CD4-positive, alpha-beta T cell treated with Interleukin-17A for 4 hours (primary cell): Measurements from ENCODE around the gene DBH.

Source experiments
- DNase-seq: peaks from one replicate; pipeline ENCODE4 v3.0.0-alpha.2; 2020; ENCODE audit warnings: mixed read lengths

The DBH gene

DNA sequence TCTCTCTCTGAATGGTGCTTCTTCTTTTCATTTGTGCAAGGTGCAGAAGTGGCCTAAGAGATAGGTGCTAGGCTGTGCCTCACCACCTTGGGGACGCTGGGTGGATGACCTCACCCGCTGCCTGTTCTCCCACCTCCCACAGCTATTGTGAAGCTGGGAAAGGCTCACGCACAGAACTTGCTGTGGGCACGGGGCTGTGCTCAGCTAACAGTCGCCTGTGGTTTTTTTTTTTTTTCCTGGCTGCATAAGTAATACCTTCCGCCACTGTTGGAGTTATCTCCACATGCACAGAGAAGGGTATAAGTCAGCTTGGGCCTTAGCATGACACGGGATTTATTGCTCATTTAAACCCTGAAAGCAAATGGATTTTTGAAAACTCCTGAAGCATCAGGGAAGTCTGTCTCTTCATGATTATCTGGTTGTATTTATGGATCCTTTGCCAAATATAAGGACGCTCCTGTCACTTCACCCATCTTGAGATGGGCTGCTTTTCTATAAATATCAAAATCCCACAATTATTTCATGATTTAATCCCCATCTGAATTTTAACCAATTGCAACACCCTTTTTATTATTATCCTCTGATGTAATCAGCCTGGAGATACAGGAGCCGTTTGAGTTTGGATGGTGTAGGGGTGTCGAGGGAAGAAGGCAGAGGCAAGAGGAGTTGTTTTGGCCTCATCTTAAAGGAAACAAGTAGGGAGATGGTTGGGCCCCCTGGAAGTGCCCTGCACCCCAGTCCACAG, 9.0 kb downstream of the DBH start:
- no peak for DNase-seq

GRCh38 chr9:133647148-133647547, 11.0 kb downstream of the DBH start:
- no peak for DNase-seq

- no peak for DNase-seq
Measured at GRCh38 chr9:133647765-133648469, 11.8 kb downstream of the DBH start.

DNA sequence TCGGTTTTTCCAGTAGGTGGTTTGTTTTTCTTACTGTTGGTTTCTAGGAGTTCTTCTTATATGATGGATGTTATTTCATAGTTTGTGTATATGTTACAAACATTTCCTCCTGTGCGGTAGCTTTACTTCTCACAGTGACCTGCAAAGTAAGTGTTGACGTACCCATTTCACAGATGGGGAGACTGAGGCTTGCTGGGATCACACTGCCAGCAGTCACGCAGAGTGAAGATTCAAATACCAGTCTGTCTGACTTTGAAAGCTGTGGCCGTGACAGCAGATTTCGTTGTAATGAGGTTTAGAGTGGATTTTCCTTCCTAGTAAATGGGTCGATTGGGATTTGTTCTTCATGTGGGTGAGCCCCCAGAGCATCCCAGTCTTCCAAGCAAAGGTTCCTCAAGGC, 13.0 kb downstream of the DBH start:
- no peak for DNase-seq

- DNase-seq: no peak
Measured at GRCh38 chr9:133650026-133650425, 13.9 kb downstream of the DBH start.

DNA sequence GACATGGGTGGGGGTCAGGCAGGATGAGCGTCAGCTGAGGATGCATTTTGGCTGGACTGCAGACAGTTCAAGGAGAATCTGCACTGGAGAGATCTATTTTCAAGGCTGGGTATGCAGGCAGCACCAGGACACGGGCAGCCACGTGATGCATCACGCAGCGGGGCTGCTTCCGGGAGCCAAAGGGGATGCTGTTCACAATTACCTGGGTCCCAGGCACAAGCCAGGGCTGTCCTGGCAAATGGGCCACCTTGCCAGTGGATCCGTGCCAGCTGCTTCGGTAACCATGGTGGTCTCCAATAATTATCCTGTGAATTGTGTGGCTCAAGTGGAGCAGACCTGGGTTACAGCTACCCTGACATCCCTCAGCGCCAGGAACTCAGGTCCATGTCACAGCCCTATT, 17.5 kb downstream of the DBH start:
- DNase-seq: no peak

DNA sequence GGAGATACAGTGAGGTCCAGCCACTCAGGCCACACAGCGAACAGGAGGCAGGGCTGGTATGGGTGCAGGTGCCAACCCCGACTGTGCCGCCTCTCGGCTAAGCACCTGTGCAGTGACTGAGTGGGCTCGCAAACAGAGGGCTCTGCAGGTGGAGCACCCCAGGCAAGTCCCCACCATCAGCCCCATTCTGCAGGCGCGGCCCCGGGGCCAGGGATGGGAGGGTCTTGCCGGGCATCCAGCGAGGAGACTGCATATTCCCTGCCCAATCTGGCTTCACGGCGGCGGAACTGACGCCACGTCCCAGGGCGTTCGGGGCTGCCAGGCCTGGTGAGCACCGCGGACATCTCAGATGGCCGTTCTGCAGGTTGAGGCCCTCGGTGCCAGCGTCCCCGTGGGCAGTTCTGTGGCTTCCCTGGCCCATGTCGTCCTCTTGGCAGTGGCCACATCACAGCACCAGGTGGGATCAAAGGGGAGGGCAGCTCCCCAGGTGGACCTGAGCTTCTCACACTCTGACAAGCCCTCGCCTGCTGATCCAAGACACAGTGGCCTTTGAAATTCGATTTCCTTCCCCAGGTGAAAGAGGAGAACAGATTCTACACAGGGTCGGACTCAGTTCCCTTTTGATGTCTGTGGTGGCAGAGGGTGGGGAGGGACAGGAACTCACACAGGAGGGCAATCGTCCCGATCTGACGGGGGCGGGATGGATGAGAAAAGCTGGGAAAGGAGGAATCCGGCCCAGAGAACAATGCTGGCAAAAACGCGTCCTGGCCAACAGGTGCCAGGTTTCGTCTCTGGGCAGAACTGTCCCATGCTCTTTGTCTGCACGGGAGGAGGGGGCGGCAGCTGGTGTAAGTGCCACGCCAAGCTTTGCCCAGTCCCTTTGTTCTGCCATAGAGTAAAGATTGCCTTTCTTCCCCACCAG, 18.8 kb downstream of the DBH start:
- DNase-seq: no peak

DNA sequence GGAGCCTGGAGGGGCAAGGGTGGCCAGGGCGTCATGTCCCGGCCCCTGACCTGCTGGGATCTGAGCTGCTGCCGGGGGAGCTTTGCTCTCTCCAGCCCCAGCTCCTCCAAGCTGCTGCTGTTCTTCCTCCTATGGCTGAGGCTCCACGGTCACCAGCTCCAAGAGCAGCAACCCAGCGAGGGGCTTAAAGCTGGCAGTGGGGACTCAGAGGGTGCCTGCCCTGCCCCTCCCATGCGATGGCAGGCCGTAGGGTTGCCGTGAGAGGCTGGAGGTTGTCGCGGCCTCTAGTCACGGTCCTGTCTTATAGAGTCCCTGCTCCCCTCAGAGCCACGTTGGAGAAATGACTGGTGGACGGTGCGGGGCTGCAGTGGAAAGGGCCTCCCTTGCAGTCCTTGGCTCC, 19.5 kb downstream of the DBH start:
- no peak for DNase-seq

- peak; percentile 77 for DNase-seq
Measured at GRCh38 chr9:133656211-133657119, 20.3 kb downstream of the DBH start.

- peak; percentile 38 for DNase-seq
Measured at GRCh38 chr9:133657120-133657661, 21.0 kb downstream of the DBH start.

DNA sequence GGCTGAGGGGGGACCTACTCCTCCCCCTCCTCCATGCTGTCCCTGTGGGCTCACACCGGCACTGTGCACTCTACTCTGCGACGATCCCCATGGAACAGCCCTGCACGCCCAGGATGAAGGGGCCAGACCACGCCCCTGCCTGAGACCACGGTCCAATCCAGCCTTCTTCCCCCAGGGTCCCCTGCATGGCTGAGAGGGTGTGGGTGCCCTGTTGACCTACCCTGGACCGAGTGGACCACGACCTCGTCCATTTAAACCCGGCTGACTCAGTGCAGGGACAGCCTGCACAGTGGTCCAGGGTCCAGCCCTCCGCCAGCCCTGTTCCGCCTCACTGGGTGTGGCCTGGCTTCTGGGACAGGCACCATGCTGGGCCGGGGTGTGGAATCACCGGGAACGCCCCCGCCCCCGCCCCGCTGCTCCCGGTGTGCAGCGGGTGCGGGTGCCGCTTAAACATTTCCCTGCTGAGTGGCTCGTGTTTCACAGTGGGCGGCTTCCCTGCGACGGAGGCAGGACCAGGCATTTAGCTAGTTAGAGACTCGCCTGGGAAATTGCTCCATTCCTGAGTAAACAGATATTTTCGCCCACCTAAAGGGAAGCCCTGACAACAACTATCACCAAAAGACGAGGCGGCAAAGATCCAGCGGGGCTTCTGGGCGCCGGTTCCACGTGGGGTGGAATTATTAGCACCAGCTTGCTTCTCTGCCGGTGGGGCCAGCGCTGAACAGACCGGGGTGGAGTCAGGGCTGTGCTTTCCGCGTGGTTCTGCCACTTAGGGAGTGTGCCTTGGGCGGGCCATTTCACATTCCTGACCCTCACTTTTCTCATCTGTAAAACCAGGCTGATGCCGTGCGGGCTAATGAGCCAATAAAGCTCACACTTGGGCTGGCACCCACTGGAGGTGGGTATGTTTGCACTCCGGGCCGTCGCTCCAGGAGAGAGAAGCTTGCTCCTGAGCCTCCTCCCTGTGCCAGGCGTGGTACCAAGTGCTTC, 22.6 kb downstream of the DBH start:
- DNase-seq: peak; percentile 45

GRCh38 chr9:133659516-133659915, 23.4 kb downstream of the DBH start:
- no peak for DNase-seq

DNA sequence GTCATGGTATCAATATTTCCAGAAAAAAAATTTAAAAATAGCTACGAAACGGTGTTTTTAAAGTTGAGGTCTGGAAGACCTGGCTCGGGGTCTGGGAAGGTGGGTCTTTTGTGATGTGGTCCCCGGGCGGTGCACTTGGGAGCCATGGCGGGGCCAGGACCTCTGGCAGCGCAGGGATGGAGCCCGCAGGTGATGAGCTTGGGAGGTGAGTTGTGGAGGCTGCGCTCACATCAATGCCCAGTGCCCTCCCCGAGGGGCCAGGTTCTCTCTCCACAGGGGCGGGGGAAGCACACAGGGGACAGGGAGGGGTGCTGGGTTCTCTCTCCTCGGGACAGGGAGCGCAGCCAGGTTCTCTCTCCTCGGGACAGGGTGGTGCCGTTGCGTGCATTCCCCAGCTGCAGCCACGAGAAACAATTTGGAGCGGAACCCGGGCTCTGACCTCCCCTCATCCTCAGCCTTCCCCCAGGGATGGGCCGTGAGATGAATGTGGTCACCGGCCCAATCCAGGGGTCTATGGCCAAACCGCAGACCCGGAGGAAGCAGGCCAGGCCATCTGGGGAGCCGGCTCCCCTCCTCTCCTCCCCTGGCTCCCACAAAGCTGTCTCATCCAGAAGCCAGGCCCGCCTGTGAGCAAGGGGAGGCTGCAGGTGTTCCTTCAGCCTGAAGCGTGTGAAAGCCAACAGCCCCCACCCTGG, 25.8 kb downstream of the DBH start:
- no peak for DNase-seq

DNA sequence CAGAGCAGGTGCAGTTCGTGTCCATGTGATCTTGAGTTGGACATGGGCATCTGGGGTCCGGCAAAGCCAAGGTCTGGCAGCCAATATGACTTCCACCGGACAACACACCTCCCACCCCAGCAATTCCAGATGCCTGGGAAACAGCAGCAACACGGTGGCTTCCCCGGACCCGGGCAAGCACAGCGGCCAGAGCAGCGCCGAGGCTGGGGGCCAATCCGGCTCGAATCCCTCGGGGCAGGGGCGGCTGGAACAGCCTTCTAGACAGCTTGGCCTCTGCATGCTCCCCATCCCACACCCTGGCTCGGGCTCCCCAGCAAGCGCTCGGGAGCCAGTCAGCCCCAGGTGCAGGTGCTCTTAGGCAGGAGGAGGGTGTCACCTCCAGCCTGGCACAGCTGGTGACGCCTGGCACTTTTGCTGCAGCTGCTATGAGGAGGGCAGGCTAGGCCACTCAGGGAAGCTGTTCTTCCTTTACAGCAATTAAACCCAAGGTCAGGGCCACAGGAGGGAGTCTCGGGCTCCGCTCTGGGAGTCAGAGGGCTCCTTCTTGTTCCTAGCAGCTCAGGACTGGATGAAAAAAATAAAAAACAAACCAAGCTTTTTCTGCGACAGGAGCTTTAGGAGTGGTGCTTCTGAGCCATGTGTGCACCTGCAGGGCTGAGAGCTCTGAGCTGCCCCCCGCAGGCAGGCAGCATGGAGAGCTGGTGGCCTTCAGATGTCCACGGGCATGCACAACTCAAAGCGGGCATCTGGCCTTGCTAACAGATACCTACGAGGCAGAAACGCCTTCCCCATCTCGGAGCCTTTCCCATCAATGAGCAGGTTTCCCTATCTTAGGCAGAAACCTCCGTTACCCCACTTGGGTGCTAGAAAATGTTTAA, 28.2 kb downstream of the DBH start:
- no peak for DNase-seq

GRCh38 chr9:133665096-133665495, 28.9 kb downstream of the DBH start:
- no peak for DNase-seq

- DNase-seq: no peak
Measured at GRCh38 chr9:133665535-133665934, 29.4 kb downstream of the DBH start.

GRCh38 chr9:133666387-133666786, 30.2 kb downstream of the DBH start:
- DNase-seq: no peak

DNA sequence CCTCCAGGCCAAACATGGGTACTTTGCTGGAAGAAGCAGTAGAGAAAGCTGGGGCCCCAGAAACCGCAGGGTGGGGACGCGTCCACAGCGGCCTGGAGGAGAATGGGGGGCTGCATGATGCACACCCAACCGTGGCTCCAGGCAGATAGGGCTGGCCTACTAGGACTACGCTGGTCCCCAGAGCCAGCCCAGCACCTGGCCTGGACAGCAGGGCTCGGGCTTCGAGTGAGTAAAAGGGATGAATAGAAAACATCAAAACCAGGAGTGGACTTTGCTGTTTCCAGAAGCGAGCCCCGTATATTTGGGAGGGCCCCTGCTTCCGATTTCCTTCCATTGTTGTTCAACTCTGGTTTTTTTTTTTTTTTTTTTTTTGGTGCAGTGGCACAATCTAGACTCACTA, 30.7 kb downstream of the DBH start:
- no peak for DNase-seq
